NCI-H446 (cell line): Measurements from ENCODE around the gene KCNK6.
"Not testable (repeated sequence)": the region's sequence is repeated elsewhere in the genome, so short reads cannot be mapped to it uniquely, and the experiment has no call there.

Source experiments
- DNase-seq, 2 experiments: peaks; one replicate each; lab custom pipeline; 2025; lab: John Stamatoyannopoulos, UW

KCNK6 gene

DNA sequence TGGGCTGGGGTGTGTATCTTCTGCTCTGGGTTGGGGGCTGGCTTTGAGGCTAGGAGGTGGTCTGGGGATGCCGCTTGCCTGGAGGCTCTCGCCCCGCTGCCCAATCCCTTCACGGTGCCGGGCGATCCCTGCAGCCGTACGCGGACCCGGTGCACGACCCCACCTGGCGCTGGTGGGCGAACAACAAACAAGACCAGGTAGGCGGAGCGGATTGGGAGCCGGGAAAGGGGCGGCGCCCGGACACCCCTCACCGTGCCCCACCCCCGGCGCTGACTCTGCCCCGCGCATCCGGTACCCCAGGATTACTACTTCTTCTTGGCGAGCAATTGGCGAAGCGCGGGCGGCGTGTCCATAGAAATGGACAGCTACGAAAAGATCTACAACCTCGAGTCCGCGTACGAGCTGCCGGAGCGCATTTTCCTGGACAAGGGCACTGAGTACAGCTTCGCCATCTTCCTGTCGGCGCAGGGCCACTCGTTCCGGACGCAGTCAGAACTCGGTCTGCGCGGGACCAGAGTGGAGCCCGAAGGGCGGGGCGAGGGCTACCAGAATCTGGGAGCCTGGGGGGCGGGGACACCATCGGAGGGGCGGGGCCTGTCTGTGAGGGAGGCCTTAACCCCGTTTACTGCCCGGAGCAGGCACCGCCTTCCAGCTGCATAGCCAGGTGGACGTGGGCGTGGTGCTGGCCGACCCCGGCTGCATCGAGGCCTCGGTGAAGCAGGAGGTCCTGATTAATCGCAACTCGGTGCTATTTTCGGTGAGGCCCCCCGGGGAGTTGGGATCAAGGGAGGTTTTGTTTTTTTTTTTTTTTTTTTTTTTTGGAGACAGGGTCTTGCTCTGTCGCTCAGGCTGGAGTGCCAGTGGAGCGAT, 42.7 kb downstream of the KCNK6 start:
- DNase-seq, result peak; percentile 38 to 64

DNA sequence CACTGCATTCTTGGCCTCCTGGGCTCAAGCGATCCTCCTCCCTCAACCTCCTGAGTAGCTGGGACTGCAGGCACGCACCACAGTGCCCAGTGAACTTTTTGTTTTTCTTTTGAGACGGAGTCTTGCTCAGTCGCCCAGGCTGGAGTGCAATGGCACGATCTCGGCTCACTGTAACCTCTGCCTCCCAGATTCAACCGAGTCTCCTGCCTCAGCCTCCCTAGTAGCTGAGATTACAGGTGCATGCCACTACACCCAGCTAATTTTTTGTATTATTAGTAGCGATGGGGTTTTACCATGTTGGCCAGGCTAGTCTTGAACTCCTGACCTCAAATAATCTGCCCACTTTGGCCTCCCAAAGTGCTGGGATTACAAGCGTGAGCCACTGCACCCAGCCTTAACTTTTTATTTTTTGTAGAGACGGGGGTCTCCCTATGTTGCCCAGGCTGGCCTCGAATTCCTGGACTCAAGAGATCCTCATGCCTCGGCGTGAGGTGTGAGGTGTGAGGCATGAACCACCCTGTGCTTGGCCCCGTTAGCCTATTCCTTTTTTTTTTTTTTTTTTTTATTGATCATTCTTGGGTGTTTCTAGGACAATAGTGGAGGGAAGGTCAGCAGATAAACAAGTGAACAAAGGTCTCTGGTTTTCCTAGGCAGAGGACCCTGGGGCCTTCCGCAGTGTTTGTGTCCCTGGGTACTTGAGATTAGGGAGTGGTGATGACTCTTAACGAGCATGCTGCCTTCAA, 43.5 kb downstream of the KCNK6 start:
- not testable (repeated sequence) for DNase-seq

DNA sequence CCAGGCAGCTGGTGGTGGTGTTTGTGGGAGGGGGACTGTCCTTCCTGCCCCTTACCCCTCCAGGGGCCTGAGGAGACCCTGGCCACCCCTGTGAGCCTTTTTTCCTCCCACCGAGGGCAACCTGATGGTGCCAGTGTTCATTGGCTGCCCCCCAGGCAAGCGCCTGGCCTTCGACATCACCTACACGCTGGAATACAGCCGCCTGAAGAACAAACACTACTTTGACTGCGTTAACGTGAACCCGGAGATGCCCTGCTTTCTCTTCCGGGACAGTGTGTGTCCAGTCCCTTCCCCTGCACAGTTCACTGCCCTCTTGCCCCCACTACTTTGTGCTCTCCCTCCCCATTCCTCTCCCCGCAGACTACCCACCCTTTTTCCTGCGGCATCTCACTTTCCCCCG, 47.4 kb downstream of the KCNK6 start:
- no peak for DNase-seq

DNA sequence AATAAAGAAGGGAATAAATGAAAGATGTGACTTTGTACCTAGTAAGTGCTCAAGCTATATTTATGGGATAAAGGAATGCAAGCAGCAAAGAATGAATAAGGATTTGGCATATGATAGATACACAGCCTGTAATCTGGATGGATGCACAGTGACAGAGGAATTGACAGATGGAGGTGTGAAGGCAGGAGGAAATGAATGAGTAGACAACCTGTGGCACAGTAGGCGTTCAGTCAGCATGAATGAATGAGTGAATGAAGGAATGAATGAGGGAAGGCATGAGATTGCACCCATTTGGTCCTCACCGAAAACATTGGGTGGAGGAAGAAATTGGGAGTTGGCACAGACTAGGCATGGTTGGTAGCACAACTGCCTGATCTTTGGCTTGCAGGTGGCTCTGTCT, 49.9 kb downstream of the KCNK6 start:
- no peak for DNase-seq

DNA sequence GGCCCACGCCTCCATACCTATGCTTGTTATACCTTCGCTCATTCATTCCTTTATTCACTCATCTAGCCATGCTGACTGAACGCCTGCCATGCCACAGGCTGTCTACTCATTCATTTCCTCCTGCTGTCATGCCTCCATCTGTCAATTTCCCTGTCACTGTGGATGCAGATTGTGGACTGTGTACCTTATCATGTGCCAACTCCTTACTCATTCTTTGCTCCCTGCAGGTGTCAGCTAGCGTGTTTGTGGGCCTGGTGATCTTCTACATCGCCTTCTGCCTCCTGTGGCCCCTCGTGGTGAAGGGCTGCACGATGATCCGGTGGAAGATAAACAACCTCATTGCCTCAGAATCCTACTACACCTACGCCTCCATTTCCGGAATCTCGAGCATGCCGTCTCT, 50.7 kb downstream of the KCNK6 start:
- DNase-seq, result peak in 1 of 2 experiments; percentile 39

DNA sequence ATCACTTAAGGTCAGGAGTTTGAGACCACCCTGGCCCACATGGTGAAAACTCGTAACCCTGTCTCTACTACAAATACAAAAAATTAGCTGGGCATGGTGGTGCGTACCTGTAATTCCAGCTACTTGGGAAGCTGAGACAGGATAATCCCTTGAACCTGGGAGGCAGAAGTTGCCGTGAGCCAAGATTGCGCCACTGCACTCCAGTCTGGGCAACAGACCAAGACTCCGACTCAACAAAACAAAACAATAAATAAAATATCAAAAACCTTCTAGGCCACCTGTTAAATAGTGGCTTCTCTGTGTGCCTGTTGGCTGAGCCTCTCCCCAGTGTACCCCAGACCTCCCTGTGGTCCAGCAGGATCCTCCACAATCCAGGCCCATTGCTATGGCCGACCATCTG, 51.4 kb downstream of the KCNK6 start:
- DNase-seq, result no peak

DNA sequence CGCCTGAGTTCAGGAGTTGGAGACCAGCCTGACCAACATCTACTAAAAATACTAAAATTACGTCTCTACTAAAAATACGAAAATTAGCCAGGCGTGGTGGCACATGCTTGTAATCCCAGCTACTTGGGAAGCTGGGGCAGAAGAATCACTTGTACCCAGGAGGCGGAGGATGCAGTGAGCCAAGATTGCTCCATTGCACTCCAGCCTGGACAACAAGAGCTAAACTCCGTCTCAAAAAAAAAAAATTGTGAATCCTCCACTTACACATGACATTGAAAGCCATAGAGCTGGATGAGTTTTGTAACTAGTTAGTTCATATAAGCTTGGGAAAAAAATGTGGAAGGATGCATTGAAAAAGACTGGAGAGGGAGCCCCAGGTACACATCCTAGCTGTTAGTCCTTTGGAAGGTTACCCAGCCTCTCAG, 54.3 kb downstream of the KCNK6 start:
- no peak for DNase-seq

DNA sequence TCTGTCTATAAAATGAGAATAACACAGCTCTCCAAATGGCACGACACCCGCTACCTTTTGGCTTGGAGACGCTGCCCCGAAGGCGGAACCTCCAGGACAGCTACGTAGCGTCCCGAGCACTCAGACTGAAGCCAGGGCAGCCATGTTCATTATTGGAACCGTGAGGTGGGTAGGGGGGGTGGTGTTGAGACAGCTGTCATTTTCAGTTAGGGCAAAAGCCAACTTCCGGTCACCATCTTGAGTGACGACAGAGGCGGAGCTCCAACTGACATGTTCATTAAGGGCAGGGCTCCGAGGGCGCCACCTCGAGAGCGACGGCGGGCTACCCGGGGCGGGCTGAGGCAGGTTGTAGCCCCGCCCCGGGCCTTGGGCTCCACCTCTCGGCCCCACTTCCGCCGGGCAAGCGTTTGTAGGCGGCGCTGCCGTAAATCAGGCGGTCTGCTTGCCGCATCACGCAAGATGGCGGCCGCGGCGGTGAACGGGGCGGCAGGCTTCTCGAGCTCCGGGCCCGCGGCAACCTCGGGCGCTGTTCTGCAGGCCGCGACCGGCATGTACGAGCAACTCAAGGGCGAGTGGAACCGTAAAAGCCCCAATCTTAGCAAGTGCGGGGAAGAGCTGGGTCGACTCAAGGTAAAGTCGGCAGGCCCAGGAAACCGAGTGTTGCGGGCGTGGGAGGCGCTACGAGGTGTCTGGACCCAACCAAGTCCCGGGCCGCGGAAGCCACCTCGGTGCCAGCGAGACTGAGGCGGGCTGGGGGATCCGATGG, 54.9 kb downstream of the KCNK6 start, which contains the start of gene PSMD8:
PSMD8 (plus strand) TSS at position 240 of the 766 bp plus-strand sequence; CDS start at position 271, 31 bp downstream.
- peak; percentile 98 to 100 for DNase-seq

DNA sequence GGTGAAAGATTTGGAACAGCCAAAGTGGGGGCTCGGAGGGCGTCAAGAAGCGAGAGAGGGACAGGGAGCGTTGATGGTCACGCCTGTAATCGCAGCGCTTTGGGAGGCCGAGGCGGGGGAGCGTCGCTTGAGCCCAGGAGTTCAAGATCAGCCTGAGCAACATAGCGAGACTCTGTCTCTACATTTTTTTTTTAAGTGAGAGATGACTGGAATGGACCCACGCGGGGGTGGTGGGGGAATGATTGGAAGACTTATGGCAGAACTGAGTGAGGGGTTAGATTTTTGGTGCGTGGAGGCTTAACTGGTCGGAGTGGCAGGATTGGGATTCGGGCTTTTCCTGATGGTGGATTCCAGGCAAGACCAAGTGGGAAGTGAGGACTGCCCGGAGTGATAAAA, 55.5 kb downstream of the KCNK6 start:
- no peak for DNase-seq

DNA sequence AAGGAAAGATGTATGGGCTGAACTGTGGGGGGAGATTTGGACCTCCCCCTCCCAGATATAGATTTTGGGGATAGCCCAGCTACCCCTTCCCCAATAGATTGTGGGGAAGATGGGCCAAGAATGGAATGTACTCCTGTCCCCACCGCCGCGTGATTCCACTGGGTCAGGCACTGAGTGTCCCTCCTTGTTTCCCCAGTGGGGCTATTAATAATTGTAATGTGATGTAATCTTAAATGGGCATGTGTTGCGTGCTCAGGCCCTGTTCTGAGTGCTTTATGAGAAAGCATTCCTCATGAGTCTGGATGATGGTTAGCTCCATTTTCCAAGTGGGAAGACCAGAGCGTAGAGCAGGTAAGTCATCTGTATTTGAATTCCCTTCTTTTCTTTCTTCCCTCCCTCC, 56.1 kb downstream of the KCNK6 start:
- DNase-seq, result no peak

DNA sequence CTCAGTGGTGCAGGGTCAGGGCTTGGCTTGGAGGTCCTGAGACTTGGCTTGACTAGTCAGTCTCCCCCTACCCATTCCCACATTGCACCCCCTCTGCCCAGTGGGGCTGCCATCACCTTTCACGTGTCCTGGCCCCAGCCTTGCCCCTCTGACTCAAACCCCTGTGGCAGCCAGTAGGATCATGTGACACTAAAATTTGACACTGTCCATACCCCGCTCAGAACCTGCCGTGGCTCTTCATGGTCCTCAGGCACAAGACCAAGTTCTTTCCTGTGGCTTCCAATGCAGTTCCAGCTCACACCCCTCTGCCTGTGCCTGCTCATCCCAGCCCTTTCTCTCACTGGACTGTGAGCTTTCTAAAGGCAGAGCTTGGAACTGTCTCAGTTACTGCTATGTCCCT, 56.9 kb downstream of the KCNK6 start:
- no peak for DNase-seq

DNA sequence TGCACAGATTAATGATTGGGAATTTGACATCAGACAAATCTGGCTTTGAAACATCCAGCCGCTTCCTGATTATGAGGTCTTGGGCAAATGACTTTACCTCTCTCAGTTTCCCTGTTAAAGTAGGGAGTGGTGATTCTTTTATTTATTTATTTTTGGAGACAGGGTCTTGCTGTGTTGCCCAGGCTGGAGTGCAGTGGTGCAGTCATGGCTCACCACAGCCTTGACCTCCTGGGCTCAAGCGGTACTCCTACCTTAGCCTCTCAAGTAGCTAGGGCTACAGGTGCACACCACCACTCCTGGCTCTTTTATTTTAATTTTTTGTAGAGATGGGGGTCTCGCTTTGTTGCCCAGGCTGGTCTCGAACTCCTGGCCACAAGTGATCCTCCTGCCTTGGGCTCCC, 57.4 kb downstream of the KCNK6 start:
- no peak for DNase-seq

DNA sequence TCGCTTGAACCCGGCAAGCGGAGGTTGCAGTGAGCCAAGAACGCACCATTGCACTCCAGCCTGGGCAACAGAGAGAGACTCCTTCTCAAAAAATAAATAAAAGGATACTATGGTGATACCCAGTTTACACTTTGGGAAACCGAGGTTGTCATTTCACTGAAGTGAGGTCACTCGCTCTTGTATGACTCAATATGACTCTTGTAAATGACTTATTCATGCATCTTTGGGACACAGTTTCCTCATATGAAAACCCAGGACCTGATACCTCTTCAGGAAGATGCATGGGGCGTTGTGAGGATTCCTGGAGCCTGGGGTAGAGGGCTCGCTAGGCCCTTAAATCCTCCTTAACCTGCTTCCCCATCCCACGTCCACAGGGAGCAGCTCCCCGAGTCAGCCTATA, 59.2 kb downstream of the KCNK6 start:
- no peak for DNase-seq

DNA sequence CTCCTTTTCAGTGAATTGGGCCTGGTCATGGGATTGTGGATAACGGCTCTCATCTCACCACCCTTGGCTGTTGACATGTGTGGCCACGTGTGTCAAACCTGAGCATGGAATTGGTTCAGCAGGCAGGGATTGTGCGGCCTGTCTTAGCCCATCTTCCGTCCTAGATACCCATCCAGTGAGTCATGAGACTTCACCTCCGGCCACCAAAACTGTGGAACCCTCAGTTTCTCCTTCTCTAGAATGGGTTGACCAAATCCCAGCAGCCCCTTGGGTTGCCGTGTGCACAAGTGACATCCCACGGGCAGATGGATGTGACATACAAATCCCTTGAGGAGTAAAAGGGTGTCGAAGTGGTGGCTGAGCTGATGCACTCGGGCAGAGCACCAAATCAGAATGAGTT, 61.5 kb downstream of the KCNK6 start:
- DNase-seq, result no peak
